GM19099 (cell line): ENCODE data around the gene SYMPK.

ENCODE experiments used
- POLR2A ChIP-seq: IDR thresholded peaks from 3 replicates; pipeline ENCODE4 v1.6.1; 2011; ENCODE audit warnings: low read depth; ENCODE audit not compliant: insufficient read length; ENCODE audit errors: extremely low read depth

Gene SYMPK

GRCh38 chr19:45814851-45815480 lies 48.0 kb downstream of the SYMPK start, which contains the start of gene RSPH6A:
RSPH6A (minus strand) TSS chr19:45815308; CDS start chr19:45815176, 132 bp downstream.
- no peak for TF ChIP-seq POLR2A

GRCh38 chr19:45814166-45814780 lies 48.7 kb downstream of the SYMPK start:
- TF ChIP-seq POLR2A, result no peak

GRCh38 chr19:45812297-45812696 lies 50.6 kb downstream of the SYMPK start:
- no peak for TF ChIP-seq POLR2A

DNA sequence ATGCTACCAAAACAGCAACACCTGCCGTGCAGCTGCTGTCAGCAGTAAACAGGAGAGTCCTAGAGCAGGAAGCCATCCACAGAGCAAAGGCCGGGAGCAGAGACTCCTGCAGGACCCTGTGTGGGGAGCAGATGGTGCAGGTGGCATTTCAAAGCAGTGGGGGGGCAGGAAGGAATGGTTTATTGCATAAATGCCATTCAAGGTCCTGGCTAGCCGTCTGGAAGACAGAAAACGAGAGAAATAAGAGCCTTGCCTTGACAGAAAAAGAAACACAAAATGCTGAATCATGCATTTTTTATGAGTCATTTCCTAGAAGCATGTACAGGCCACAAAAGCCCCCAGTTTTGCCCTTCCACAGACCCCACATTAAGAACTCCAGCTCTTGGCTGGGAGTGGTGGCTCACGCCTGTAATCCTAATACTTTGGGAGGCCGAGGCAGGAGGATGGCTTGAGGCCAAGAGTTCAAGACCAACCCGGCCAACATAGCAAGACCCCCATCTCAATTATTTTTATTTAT lies 53.2 kb downstream of the SYMPK start:
- TF ChIP-seq POLR2A, result no peak

GRCh38 chr19:45805719-45806118 lies 57.2 kb downstream of the SYMPK start:
- TF ChIP-seq POLR2A, result no peak

GRCh38 chr19:45804959-45805230 lies 58.1 kb downstream of the SYMPK start:
- TF ChIP-seq POLR2A, result no peak

DNA sequence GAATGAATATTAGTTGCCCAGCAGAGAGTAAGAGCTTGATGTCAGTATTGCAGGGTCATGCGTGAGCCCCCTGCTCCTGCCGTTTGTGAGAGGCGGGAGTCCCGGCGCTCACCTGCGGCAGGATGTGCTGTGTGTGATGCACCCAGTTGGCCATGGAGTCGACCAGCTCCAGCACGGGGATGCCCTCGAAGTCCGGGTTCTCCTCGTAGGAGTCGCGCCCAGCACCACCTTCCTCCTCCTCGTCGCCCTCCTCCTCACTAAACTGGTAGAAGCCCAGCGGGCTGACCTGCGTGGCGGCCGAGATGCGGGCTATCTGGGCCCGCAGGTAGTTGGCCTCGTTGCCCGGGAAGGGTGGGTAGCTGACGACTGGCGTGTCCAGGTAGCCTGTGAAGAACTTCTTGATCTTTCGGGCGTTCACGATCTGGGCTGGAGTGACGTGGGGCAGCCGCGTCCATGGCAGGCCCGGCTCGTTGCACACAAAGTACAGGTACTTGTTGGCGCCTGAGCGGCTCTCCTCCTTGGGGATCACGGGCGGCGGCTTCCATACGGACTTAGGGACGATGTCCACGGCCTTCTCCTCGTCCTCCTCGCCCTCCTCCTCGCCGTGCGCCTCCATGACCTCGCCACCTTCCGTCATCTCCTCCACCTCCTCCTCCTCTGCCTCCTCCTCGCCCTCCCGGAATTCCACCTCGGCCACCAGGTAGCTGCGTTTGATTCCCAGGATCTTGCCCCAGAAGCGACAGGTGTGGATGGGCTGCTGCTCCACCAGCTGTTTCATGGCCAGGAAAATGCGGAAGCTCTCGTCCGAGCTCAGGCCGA lies 58.6 kb downstream of the SYMPK start:
- TF ChIP-seq POLR2A, result no peak

GRCh38 chr19:45801603-45802175 lies 61.3 kb downstream of the SYMPK start:
- TF ChIP-seq POLR2A, result no peak

DNA sequence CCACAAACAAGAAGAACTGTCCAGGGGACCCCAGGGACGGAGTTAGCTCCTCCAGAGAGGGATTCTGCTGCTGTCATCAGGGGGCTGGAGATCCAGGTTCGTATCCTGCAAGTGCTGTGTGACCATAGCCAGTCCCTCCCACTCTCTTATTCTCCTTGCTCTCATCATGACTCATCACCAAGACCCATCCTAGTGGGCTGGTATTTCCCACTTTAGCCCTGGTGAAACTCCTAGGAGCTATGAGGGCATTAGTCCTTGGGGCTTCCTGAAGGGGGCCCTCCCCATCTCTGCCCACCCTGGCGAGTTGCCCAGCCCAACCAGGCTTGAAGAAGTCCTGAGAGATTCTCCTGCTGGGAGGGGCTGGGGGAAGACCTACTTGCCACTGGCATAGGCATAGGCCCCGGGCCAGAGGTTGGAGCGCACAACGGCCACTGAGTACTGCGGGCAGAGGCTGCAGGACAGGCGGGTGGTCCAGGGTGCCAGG lies 62.8 kb downstream of the SYMPK start:
- no peak for TF ChIP-seq POLR2A

GRCh38 chr19:45798995-45799517 lies 63.9 kb downstream of the SYMPK start:
- TF ChIP-seq POLR2A, result no peak

DNA sequence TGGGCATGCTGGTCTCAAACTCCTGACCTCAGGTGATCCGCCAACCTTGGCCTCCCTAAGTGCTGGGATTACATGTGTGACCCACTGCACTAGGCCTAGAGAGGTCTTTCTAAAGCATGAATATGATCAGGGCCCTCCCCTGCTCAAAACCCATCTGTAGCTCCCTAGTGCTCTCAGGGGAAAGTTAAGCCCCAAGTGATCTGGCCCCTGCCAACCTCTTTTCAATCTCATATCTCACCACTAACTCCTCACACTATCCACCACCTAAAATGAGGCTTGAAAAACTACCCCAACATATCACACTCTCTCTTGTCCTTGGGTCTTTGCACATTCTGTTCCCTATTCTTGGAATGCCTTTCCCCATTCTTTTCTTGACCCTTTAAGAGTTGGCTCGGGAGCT lies 68.3 kb downstream of the SYMPK start:
- no peak for TF ChIP-seq POLR2A

- no peak for TF ChIP-seq POLR2A
These were observed 69.1 kb downstream of the SYMPK start for GRCh38 chr19:45793876-45794275.

DNA sequence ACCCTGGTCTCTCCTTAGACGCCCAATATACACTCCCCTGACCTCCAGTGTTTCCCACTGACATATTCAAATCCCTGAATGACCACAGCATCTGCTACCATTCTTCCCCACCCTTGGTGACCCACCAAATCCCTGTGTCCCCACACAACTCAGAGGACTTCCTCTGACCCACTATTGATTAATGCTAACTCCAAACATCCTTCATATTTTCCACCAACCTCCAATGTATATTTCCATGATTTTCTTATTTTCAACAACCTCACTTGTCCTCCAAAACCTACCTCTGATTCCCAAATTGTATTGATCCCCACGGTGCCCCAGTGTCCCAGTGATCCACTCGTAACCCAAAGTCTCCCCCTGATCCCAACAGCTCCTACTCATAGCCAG lies 69.8 kb downstream of the SYMPK start:
- TF ChIP-seq POLR2A, result no peak

DNA sequence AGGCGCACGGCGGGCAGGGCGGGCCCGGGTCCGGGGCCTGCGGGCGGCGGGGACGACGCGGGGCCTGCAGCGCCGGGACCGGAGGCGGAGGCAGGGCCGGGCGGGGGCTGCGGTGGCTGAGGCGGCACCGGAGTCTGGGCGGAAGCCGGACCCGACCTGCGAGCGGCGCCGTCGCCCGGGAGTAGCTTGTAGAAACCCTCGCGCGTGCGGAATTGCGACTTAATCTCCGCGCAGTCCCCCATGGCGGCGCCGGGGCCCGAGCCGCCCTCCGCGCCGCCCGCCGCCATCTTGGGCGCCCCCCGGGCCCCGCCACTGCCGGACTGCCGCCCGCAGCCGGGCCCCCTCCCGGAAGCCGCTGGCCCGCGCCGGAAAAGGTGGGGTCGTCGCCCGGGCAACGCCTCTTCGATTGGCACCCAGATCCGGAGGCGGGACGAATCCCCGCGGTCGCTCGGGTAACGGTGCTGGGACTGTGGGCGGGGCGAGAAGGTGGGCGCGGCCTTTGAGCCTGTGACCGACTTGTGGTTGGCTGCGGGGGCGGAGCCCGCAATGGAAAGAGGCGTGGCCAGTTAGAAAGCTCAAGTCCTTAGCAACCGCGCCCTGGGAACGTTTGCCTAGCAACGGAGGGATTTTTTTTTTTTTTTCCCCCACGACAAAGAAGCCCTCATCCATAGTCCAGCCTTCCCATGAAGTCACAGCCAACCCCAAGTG lies 70.3 kb downstream of the SYMPK start, which contains the start of gene DMWD:
DMWD (minus strand) TSS at position 376 of the 708 bp plus-strand sequence; CDS start at position 287, 89 bp downstream.
- peak; percentile 89 for TF ChIP-seq POLR2A
